Measurements from ENCODE around the gene GRPEL1. TPM values are rescaled to one million over a fixed set of nuclear protein-coding genes. Genes with fewer than 3 reads are reported as not detected.

GRPEL1 gene
- total RNA-seq, 1 donor from 2014 or later, result 31.4 TPM

GRCh38 chr4:7024336-7024890 lies 43.5 kb downstream of the GRPEL1 start:
- no peak overlapping the region for H3K27ac Mint-ChIP-seq
- H3K4me3 Mint-ChIP-seq, result no peak overlapping the region
- no peak for DNase-seq (ENCODE audit: extremely low spot score, unreplicated experiment)
- H3K36me3 Mint-ChIP-seq, result peaks cover 19% of the 10 kb centered on the region
- TF ChIP-seq CTCF (conservative IDR thresholded peaks at IDR 0.05), result no peak
- H3K4me1 Mint-ChIP-seq (ENCODE audit: unreplicated experiment), result no peaks in the 10 kb centered on the region
- H3K9me3 Mint-ChIP-seq, result no peaks in the 10 kb centered on the region
- no peaks in the 10 kb centered on the region for H3K27me3 Mint-ChIP-seq

GRCh38 chr4:7023901-7024300 lies 44.0 kb downstream of the GRPEL1 start:
- Mint-ChIP-seq H3K27me3 (no peaks in the 10 kb centered on the region), H3K9me3 (no peaks in the 10 kb centered on the region), H3K36me3 (peaks cover 19% of the 10 kb centered on the region), H3K4me3 (no peak overlapping the region), H3K4me1 (ENCODE audit: unreplicated experiment) (no peaks in the 10 kb centered on the region), H3K27ac (no peak overlapping the region)
- no peak for TF ChIP-seq CTCF (conservative IDR thresholded peaks at IDR 0.05)
- DNase-seq (ENCODE audit: extremely low spot score, unreplicated experiment), result no peak

GRCh38 chr4:7023486-7023885 lies 44.4 kb downstream of the GRPEL1 start:
- TF ChIP-seq CTCF (conservative IDR thresholded peaks at IDR 0.05), result no peak

GRCh38 chr4:7021930-7022664 lies 45.8 kb downstream of the GRPEL1 start:
- Mint-ChIP-seq H3K27ac (peak overlapping the region; percentile 89), H3K9me3 (no peaks in the 10 kb centered on the region), H3K4me1 (ENCODE audit: unreplicated experiment) (no peaks in the 10 kb centered on the region), H3K36me3 (peaks cover 17% of the 10 kb centered on the region), H3K4me3 (no peak overlapping the region), H3K27me3 (no peaks in the 10 kb centered on the region)
- no peak for TF ChIP-seq CTCF (conservative IDR thresholded peaks at IDR 0.05)
- DNase-seq (ENCODE audit: extremely low spot score, unreplicated experiment), result no peak

More at GRCh38 chr4:7023486-7023885, 44.4 kb downstream of the GRPEL1 start:
- DNase-seq (ENCODE audit: extremely low spot score, unreplicated experiment), result no peak
- peaks cover 19% of the 10 kb centered on the region for H3K36me3 Mint-ChIP-seq
- no peak overlapping the region for H3K27ac Mint-ChIP-seq
- H3K9me3 Mint-ChIP-seq, result no peaks in the 10 kb centered on the region
- no peaks in the 10 kb centered on the region for H3K4me1 Mint-ChIP-seq (ENCODE audit: unreplicated experiment)
- no peaks in the 10 kb centered on the region for H3K27me3 Mint-ChIP-seq
- H3K4me3 Mint-ChIP-seq, result no peak overlapping the region

- Mint-ChIP-seq H3K36me3 (peaks cover 16% of the 10 kb centered on the region), H3K4me3 (no peak overlapping the region), H3K27me3 (no peaks in the 10 kb centered on the region), H3K27ac (no peak overlapping the region), H3K4me1 (ENCODE audit: unreplicated experiment) (no peaks in the 10 kb centered on the region), H3K9me3 (no peaks in the 10 kb centered on the region)
- no peak for DNase-seq (ENCODE audit: extremely low spot score, unreplicated experiment)
- TF ChIP-seq CTCF (conservative IDR thresholded peaks at IDR 0.05), result no peak
Observed at GRCh38 chr4:7021355-7021754, 46.5 kb downstream of the GRPEL1 start.
